ENCODE measurements around the gene USP11.

- TF ChIP-seq POLR2A (IDR thresholded peaks at IDR 0.05): peak in 1 of 2 donors; percentile 37
- TF ChIP-seq CTCF (IDR thresholded peaks at IDR 0.05 in 4 of 5, conservative IDR thresholded peaks at IDR 0.05 in 1 of 5): no peak
Observed at GRCh38 chrX:47232803-47233332, at the start of gene USP11.

Data from gastrocnemius medialis (tissue), 4 donors.